H9 (cell line): ENCODE results near the gene TRPC4AP. TPM values are rescaled to one million over a fixed set of nuclear protein-coding genes. Genes with fewer than 3 reads are reported as not detected.
A peak's percentile ranks its signal among the peaks of the same experiment; 100 is the strongest.

Source experiments
- DNase-seq: peaks from one replicate; pipeline ENCODE4 v3.0.0-alpha.2; 2017
- H2AFZ ChIP-seq: one replicate; pipeline ENCODE4 v1.6.1; 2013; ENCODE audit warnings: mild to moderate bottlenecking, low read length, control low read depth, moderate library complexity
- H2AK5ac ChIP-seq: 2 replicates; pipeline ENCODE4 v1.6.1; 2013; ENCODE audit warnings: low read length, control low read depth, mixed read lengths; ENCODE audit not compliant: insufficient read length
- H2BK120ac ChIP-seq: one replicate; pipeline ENCODE4 v1.6.1; 2013; ENCODE audit warnings: low read depth, mild to moderate bottlenecking, low read length, control low read depth, inconsistent platforms; ENCODE audit not compliant: poor library complexity, severe bottlenecking
- H2BK12ac ChIP-seq: 2 replicates; pipeline ENCODE4 v1.6.1; 2013; ENCODE audit warnings: low read length, control low read depth, mixed read lengths, low read depth; ENCODE audit not compliant: insufficient read length
- H2BK15ac ChIP-seq: 2 replicates; pipeline ENCODE4 v1.6.1; 2013; ENCODE audit warnings: low read depth, low read length, control low read depth
- H2BK20ac ChIP-seq: one replicate; pipeline ENCODE4 v1.6.1; 2013; ENCODE audit warnings: low read depth, mild to moderate bottlenecking, low read length, control low read depth, inconsistent platforms; ENCODE audit not compliant: poor library complexity, severe bottlenecking
- H2BK5ac ChIP-seq: 2 replicates; pipeline ENCODE4 v1.6.1; 2013; ENCODE audit warnings: low read length, control low read depth, mixed read lengths; ENCODE audit not compliant: insufficient read length
- H3K14ac ChIP-seq: 2 replicates; pipeline ENCODE4 v1.6.1; 2013; ENCODE audit warnings: low read length, control low read depth; ENCODE audit not compliant: insufficient read depth
- H3K18ac ChIP-seq: 2 replicates; pipeline ENCODE4 v1.6.1; 2013; ENCODE audit warnings: low read depth, mild to moderate bottlenecking, mixed read lengths, low read length, control low read depth; ENCODE audit not compliant: insufficient read length
- H3K23ac ChIP-seq: 2 replicates; pipeline ENCODE4 v1.6.1; 2013; ENCODE audit warnings: low read length, control low read depth, mixed read lengths, low read depth; ENCODE audit not compliant: insufficient read length
- H3K23me2 ChIP-seq: 2 replicates; pipeline ENCODE4 v1.6.1; 2013; ENCODE audit warnings: low read depth, mild to moderate bottlenecking, mixed read lengths, low read length, control low read depth; ENCODE audit not compliant: insufficient read length, poor library complexity, severe bottlenecking
- H3K27ac ChIP-seq: 2 replicates; pipeline ENCODE4 v1.5.1; 2013; ENCODE audit warnings: low read length, control low read depth, mixed read lengths, low read depth; ENCODE audit not compliant: insufficient read length
- H3K27me3 ChIP-seq: 2 replicates; pipeline ENCODE4 v1.6.1; 2013; ENCODE audit warnings: low read length, control low read depth, inconsistent platforms; ENCODE audit not compliant: insufficient read depth
- H3K4ac ChIP-seq: 2 replicates; pipeline ENCODE4 v1.6.1; 2013; ENCODE audit warnings: low read depth, mild to moderate bottlenecking, control low read depth, inconsistent platforms, low read length, moderate library complexity
- H3K4me1 ChIP-seq: 2 replicates; pipeline ENCODE4 v1.6.1; 2013; ENCODE audit warnings: low read length, control low read depth, inconsistent platforms; ENCODE audit not compliant: insufficient read depth
- H3K4me2 ChIP-seq: 2 replicates; pipeline ENCODE4 v1.6.1; 2013; ENCODE audit warnings: low read length, control low read depth, mixed read lengths; ENCODE audit not compliant: insufficient read length, insufficient read depth
- H3K56ac ChIP-seq: 2 replicates; pipeline ENCODE4 v1.6.1; 2013; ENCODE audit warnings: low read depth, mild to moderate bottlenecking, mixed read lengths, low read length, control low read depth; ENCODE audit not compliant: insufficient read length
- H3K79me1 ChIP-seq: 2 replicates; pipeline ENCODE4 v1.6.1; 2013; ENCODE audit warnings: low read depth, mild to moderate bottlenecking, moderate library complexity, low read length, control low read depth, inconsistent platforms; ENCODE audit not compliant: insufficient read depth, poor library complexity, severe bottlenecking
- H3K79me2 ChIP-seq: 2 replicates; pipeline ENCODE4 v1.6.1; 2013; ENCODE audit warnings: low read length, control low read depth, inconsistent platforms; ENCODE audit not compliant: insufficient read depth
- H3K9ac ChIP-seq: 2 replicates; pipeline ENCODE4 v1.6.1; 2013; ENCODE audit warnings: low read length, control low read depth, mixed read lengths; ENCODE audit not compliant: insufficient read length; ENCODE audit errors: extremely low read depth
- H3K9me3 ChIP-seq: one replicate; pipeline ENCODE4 v1.6.1; 2013; ENCODE audit warnings: low read depth, low read length, inconsistent platforms; ENCODE audit not compliant: control insufficient read depth
- H3T11ph ChIP-seq: one replicate; pipeline ENCODE4 v1.6.1; 2013; ENCODE audit warnings: mild to moderate bottlenecking, low read length, control low read depth, inconsistent platforms
- H4K20me1 ChIP-seq: one replicate; pipeline ENCODE4 v1.6.1; 2013; ENCODE audit not compliant: control insufficient read depth, insufficient read length, insufficient read depth
- H4K5ac ChIP-seq: 2 replicates; pipeline ENCODE4 v1.6.1; 2013; ENCODE audit warnings: low read depth, mild to moderate bottlenecking, mixed read lengths, low read length, control low read depth; ENCODE audit not compliant: insufficient read length
- H4K8ac ChIP-seq: replicated peaks from 2 replicates; pipeline ENCODE4 v1.6.1; 2013; ENCODE audit warnings: low read length, control low read depth, mixed read lengths, low read depth; ENCODE audit not compliant: insufficient read length
- H4K91ac ChIP-seq: 2 replicates; pipeline ENCODE4 v1.6.1; 2013; ENCODE audit warnings: low read depth, mild to moderate bottlenecking, moderate library complexity, mixed read lengths, low read length, control low read depth; ENCODE audit not compliant: insufficient read length
- H3K27ac Mint-ChIP-seq, 3 experiments: 2 replicates in 2 of 3; 3 replicates in 1 of 3; pipeline ENCODE4 v1.8.0; 2020 to 2021; ENCODE audit warnings: mixed read lengths in 3 of 3, mild to moderate bottlenecking in 1 of 3, moderate library complexity in 1 of 3
- H3K27me3 Mint-ChIP-seq: 2 replicates; pipeline ENCODE4 v1.8.0; 2021; ENCODE audit warnings: low read depth, mild to moderate bottlenecking, moderate library complexity, mixed read lengths
- H3K36me3 Mint-ChIP-seq, 3 experiments: 2 replicates in 2 of 3; 3 replicates in 1 of 3; pipeline ENCODE4 v1.8.0; 2020 to 2021; ENCODE audit warnings: low read depth in 3 of 3, mixed read lengths in 3 of 3; ENCODE audit not compliant: insufficient read depth in 1 of 3
- H3K4me1 Mint-ChIP-seq, 2 experiments: 2 replicates each; pipeline ENCODE4 v1.8.0; 2020; ENCODE audit warnings: mixed read lengths in 2 of 2
- H3K4me3 Mint-ChIP-seq, 2 experiments: 2 replicates in 1 of 2; 3 replicates in 1 of 2; pipeline ENCODE4 v1.8.0; 2020 to 2021; ENCODE audit warnings: mild to moderate bottlenecking in 2 of 2, mixed read lengths in 2 of 2, moderate library complexity in 1 of 2
- H3K9me3 Mint-ChIP-seq, 2 experiments: 2 replicates in 1 of 2; 3 replicates in 1 of 2; pipeline ENCODE4 v1.8.0; 2020; ENCODE audit warnings: mild to moderate bottlenecking in 2 of 2, mixed read lengths in 2 of 2, moderate library complexity in 1 of 2
- WGBS: extraction: QIAGEN DNeasy Blood & Tissue Kit; methylation state at CpG from one replicate; pipeline ENCODE4 v1.1.7; 2013; ENCODE audit warnings: missing lambda C conversion rate, low lambda C conversion rate, mixed read lengths; ENCODE audit not compliant: insufficient read length; ENCODE audit errors: extremely low coverage; 5-methylcytosine and 5-hydroxymethylcytosine counted together
- total RNA-seq: library from RNA; stranded (reverse); gene quantifications from 2 replicates; pipeline ENCODE4 v1.2.1, GENCODE V29; 2021
- TF ChIP-seq, protein P1 (sequence below): fragments of 200-600 bp; sonication (generic); conservative IDR thresholded peaks from 3 replicates; pipeline ENCODE4 v1.8.0; 2021; ENCODE audit warnings: antibody characterized with exemption, mild to moderate bottlenecking

TRPC4AP gene
- total RNA-seq, 1 experiment from 2014 or later = 93.9 TPM

DNA sequence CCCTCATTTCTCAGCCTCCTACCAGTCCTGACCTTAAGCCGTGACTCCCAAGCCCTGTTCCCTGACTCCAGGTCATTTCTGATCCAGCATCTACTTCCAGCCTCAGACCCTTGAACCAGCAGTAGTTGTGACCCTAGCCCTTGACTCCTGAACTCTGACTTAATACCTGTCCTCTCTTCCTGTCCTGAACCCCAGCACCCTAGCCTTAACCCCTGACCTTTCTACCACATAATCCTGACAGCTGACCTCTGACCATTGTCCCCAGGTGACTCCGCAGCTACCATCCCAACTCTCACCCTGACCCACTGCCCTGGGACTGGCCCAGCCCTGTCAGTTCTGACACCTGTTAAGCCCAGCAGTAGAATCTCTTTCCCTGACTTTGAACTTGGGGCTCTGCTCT, 94.8 kb downstream of the TRPC4AP start:
- H4K8ac ChIP-seq = no peak overlapping the region
- no peaks in the 10 kb centered on the region for H3K4me1 ChIP-seq
- no peak overlapping the region for H3K56ac ChIP-seq
- no peak overlapping the region for H3K4me2 ChIP-seq
- H3K9me3 ChIP-seq = no peaks in the 10 kb centered on the region
- no peaks in the 10 kb centered on the region; the same call in 1 of the 2 replicates for H3K27me3 Mint-ChIP-seq
- DNase-seq = no peak
- H4K5ac ChIP-seq = no peak overlapping the region
- H3K23ac ChIP-seq = no peak overlapping the region
- H3K4me3 Mint-ChIP-seq = no peak overlapping the region; a peak in 1 of 5 replicates
- H3K18ac ChIP-seq = no peak overlapping the region
- no peak overlapping the region for H3T11ph ChIP-seq
- peak overlapping the region; percentile 43 to 89 (median 45); a peak in 4 of 7 replicates for H3K27ac Mint-ChIP-seq
- no peak overlapping the region for H2AFZ ChIP-seq
- no peak overlapping the region for H3K27ac ChIP-seq
- no peaks in the 10 kb centered on the region for H4K20me1 ChIP-seq
- no peaks in the 10 kb centered on the region for H3K27me3 ChIP-seq
- H3K36me3 Mint-ChIP-seq = peaks cover 13 to 75% (median 52%) of the 10 kb centered on the region in 3 experiments; a peak in 6 of 7 replicates
- no peak overlapping the region for H3K4ac ChIP-seq
- H3K79me1 ChIP-seq = no peaks in the 10 kb centered on the region
- H3K23me2 ChIP-seq = no peaks in the 10 kb centered on the region
- H2BK20ac ChIP-seq = no peak overlapping the region
- H3K14ac ChIP-seq = no peak overlapping the region
- no peak overlapping the region for H2BK120ac ChIP-seq
- H3K9me3 Mint-ChIP-seq = no peaks in the 10 kb centered on the region; a peak in 1 of 5 replicates
- H3K79me2 ChIP-seq = no peaks in the 10 kb centered on the region
- no peak overlapping the region for H4K91ac ChIP-seq
- no CpG with 5 or more reads among the region's 2 CpGs for WGBS
- no peak overlapping the region for H3K9ac ChIP-seq
- peaks cover 5 to 11% of the 10 kb centered on the region in 2 experiments for H3K4me1 Mint-ChIP-seq
- TF ChIP-seq, protein P1, sequence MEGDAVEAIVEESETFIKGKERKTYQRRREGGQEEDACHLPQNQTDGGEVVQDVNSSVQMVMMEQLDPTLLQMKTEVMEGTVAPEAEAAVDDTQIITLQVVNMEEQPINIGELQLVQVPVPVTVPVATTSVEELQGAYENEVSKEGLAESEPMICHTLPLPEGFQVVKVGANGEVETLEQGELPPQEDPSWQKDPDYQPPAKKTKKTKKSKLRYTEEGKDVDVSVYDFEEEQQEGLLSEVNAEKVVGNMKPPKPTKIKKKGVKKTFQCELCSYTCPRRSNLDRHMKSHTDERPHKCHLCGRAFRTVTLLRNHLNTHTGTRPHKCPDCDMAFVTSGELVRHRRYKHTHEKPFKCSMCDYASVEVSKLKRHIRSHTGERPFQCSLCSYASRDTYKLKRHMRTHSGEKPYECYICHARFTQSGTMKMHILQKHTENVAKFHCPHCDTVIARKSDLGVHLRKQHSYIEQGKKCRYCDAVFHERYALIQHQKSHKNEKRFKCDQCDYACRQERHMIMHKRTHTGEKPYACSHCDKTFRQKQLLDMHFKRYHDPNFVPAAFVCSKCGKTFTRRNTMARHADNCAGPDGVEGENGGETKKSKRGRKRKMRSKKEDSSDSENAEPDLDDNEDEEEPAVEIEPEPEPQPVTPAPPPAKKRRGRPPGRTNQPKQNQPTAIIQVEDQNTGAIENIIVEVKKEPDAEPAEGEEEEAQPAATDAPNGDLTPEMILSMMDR = no peak
- no peak overlapping the region for H2AK5ac ChIP-seq
- no peak overlapping the region for H2BK5ac ChIP-seq
- no peak overlapping the region for H2BK12ac ChIP-seq
- no peak overlapping the region for H2BK15ac ChIP-seq
